Measurements from ENCODE around the gene LIPG. TPM values are rescaled to one million over a fixed set of nuclear protein-coding genes. Genes with fewer than 3 reads are reported as not detected.
"Not testable (repeated sequence)": the region's sequence is repeated elsewhere in the genome, so short reads cannot be mapped to it uniquely, and the experiment has no call there.

The LIPG gene
- total and polyA plus RNA-seq, 9 of the 15 experiments (the other 6 are each of a cell fraction or from before 2014, with no cell fraction given), result 0.76 to 1.8 (median 1.3) TPM

DNA sequence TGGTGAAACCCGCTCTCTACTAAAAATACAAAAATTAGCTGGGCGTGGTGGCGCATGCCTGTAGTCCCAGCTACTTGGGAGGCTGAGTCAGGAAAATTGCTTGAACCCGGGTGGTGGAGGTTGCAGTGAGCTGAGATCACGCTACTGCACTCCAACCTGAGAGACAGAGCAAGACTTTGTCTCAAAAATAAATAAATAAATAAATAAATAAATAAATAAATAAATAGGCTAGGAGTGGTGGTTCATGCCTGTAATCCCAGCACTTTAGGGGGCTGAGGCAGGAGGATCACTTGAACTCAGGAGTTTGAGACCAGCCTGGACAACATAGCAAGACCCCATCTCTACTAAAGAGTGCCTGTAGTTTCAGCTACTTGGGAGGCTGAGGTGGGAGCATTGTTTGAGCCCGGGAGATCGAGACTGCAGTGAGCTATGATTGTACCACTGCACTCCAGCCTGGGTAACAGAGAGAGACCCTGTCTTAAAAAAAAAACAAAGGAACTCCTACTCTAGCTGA lies 38.2 kb upstream of the LIPG start:
- H3K27ac ChIP-seq (ENCODE audit: extremely low read depth, low read depth, low read length); H3K4me2 ChIP-seq (ENCODE audit: insufficient read depth, low read length); H3K9me3 ChIP-seq (replicated peaks; ENCODE audit: control insufficient read depth, insufficient read depth, low read depth, low read length); H2AFZ ChIP-seq (ENCODE audit: low read depth, low read length); intact Hi-C loops (cut with micrococcal nuclease); in situ Hi-C loops (cut with MboI); FAIRE-seq; H3K79me2 ChIP-seq (ENCODE audit: control insufficient read depth, insufficient read depth, low read length); H4K20me1 ChIP-seq (replicated peaks; ENCODE audit: control insufficient read depth, insufficient read depth, low read length); BruUV-seq (replicated peaks); H3K4me3 ChIP-seq; H3K36me3 ChIP-seq (ENCODE audit: control insufficient read depth, insufficient read depth, low read length); CTCF ChIA-PET (ENCODE audit: low intra/inter-chr PET ratio); H3K9me1 ChIP-seq (ENCODE audit: control insufficient read depth, insufficient read depth, low read length); H3K27me3 ChIP-seq (ENCODE audit: control insufficient read depth in 2 of 2, insufficient read depth in 2 of 2, low read length in 2 of 2); ATAC-seq; DNase-seq (ENCODE audit: extremely low read depth in 1 of 4, low spot score in 3 of 4); H3K9ac ChIP-seq (ENCODE audit: insufficient read depth in 1 of 2, low read depth in 2 of 2, low read length in 2 of 2): not testable (repeated sequence)
- POLR2A ChIA-PET, result interaction anchor here (0.7 kb wide), 1 partner anchor 41 kb away, joined by 4 read pairs; no protein-coding TSS in a partner anchor
- H3K4me1 ChIP-seq (replicated peaks in 1 of 2; ENCODE audit: control insufficient read depth in 2 of 2, insufficient read depth in 2 of 2, low read length in 2 of 2), result peaks cover 3 to 25% of the 10 kb centered on the region in 2 experiments; a peak in 4 of 5 replicates
- peak; percentile 73 for TF ChIP-seq ZNF121 (CRISPR knock-in tag; conservative IDR thresholded peaks at IDR 0.05)
- 71% methylated on average over 7 of the region's 7 CpGs for WGBS (ENCODE audit: insufficient coverage, low coverage, missing lambda C conversion rate)

DNA sequence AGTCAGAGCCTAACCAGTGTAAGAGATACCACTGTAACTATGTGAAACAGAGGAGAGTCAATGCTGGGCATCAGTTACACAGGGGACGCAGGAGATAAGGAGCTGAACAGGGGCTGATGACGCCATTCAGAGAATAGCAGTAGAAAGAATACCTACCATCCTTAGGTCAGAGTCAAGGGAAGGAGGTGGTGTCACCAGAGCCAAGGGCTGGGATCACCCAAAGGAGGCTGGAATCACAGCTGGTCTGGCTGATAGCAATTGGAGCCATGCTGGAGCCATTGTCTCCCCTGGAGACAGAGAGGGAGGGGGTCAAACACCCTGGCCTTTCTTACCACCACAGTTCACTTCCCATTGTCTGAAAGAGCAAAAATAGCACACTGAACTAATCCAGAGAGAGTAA lies 37.5 kb upstream of the LIPG start:
- no peaks in the 10 kb centered on the region for H4K20me1 ChIP-seq (replicated peaks; ENCODE audit: control insufficient read depth, insufficient read depth, low read length)
- H3K27me3 ChIP-seq (ENCODE audit: control insufficient read depth in 2 of 2, insufficient read depth in 2 of 2, low read length in 2 of 2), result no peaks in the 10 kb centered on the region
- H3K4me2 ChIP-seq (ENCODE audit: insufficient read depth, low read length), result no peak overlapping the region
- POLR2A ChIA-PET, result interaction anchor here (0.7 kb wide), 3 partner anchors 17 to 41 kb away, joined by 3 to 6 read pairs (median 4); no protein-coding TSS in a partner anchor
- DNase-seq (ENCODE audit: extremely low read depth in 1 of 4, low spot score in 3 of 4) (peak; percentile 46 to 75 (median 54)), FAIRE-seq (peak; percentile 61), ATAC-seq (peak; percentile 81)
- H3K27ac ChIP-seq (ENCODE audit: extremely low read depth, low read depth, low read length), result no peak overlapping the region
- no peak overlapping the region for H3K9ac ChIP-seq (ENCODE audit: insufficient read depth in 1 of 2, low read depth in 2 of 2, low read length in 2 of 2)
- WGBS (ENCODE audit: insufficient coverage, low coverage, missing lambda C conversion rate), result 5% methylated on average over 2 of the region's 2 CpGs
- H3K9me3 ChIP-seq (replicated peaks; ENCODE audit: control insufficient read depth, insufficient read depth, low read depth, low read length), result no peaks in the 10 kb centered on the region
- intact Hi-C loops (cut with micrococcal nuclease) (no loop called here), in situ Hi-C loops (cut with MboI) (no loop called here)
- CTCF ChIA-PET (ENCODE audit: low intra/inter-chr PET ratio), result no interaction called here
- no peaks in the 10 kb centered on the region for H3K79me2 ChIP-seq (ENCODE audit: control insufficient read depth, insufficient read depth, low read length)
- H3K36me3 ChIP-seq (ENCODE audit: control insufficient read depth, insufficient read depth, low read length), result no peaks in the 10 kb centered on the region
- no peak overlapping the region for H3K4me3 ChIP-seq
- H2AFZ ChIP-seq (ENCODE audit: low read depth, low read length), result peak overlapping the region; percentile 14; the same call in 1 of the 2 replicates
- BruUV-seq (replicated peaks), result no TSS peak
- H3K9me1 ChIP-seq (ENCODE audit: control insufficient read depth, insufficient read depth, low read length), result no peaks in the 10 kb centered on the region
- H3K4me1 ChIP-seq (replicated peaks in 1 of 2; ENCODE audit: control insufficient read depth in 2 of 2, insufficient read depth in 2 of 2, low read length in 2 of 2), result peaks cover 3 to 26% of the 10 kb centered on the region in 2 experiments; a peak in 4 of 5 replicates
- TF ChIP-seq JUND (IDR thresholded peaks at IDR 0.05; ENCODE audit: borderline replicate concordance, low read depth, low read length) (peak; percentile 60; the same call in 1 of the 2 replicates), JUND (tag; IDR thresholded peaks at IDR 0.05; ENCODE audit: borderline replicate concordance, low read depth, low read length) (peak; percentile 43; the same call in 1 of the 3 replicates), TEAD2 (tag; IDR thresholded peaks at IDR 0.05) (no peak), GATA2 (CRISPR knock-in tag; IDR thresholded peaks at IDR 0.05) (peak; percentile 66), SMAD4 (CRISPR knock-in tag; conservative IDR thresholded peaks at IDR 0.05) (peak; percentile 52), POLR2H (tag; IDR thresholded peaks at IDR 0.05; ENCODE audit: low read depth) (no peak), CBFA2T3 (IDR thresholded peaks at IDR 0.05) (peak; percentile 79), ZNF780A (CRISPR knock-in tag; IDR thresholded peaks at IDR 0.05) (no peak)
- TF ChIP-seq, protein P1, sequence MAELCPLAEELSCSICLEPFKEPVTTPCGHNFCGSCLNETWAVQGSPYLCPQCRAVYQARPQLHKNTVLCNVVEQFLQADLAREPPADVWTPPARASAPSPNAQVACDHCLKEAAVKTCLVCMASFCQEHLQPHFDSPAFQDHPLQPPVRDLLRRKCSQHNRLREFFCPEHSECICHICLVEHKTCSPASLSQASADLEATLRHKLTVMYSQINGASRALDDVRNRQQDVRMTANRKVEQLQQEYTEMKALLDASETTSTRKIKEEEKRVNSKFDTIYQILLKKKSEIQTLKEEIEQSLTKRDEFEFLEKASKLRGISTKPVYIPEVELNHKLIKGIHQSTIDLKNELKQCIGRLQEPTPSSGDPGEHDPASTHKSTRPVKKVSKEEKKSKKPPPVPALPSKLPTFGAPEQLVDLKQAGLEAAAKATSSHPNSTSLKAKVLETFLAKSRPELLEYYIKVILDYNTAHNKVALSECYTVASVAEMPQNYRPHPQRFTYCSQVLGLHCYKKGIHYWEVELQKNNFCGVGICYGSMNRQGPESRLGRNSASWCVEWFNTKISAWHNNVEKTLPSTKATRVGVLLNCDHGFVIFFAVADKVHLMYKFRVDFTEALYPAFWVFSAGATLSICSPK (IDR thresholded peaks at IDR 0.05; ENCODE audit: borderline replicate concordance), result no peak
- TF ChIP-seq, protein P2, sequence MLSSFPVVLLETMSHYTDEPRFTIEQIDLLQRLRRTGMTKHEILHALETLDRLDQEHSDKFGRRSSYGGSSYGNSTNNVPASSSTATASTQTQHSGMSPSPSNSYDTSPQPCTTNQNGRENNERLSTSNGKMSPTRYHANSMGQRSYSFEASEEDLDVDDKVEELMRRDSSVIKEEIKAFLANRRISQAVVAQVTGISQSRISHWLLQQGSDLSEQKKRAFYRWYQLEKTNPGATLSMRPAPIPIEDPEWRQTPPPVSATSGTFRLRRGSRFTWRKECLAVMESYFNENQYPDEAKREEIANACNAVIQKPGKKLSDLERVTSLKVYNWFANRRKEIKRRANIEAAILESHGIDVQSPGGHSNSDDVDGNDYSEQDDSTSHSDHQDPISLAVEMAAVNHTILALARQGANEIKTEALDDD (IDR thresholded peaks at IDR 0.05), result peak; percentile 76

Measured in K562 (cell line).